Epithelial cell of umbilical artery (primary cell): Measurements from ENCODE around the gene SFSWAP. TPM values are rescaled to one million over a fixed set of nuclear protein-coding genes. Genes with fewer than 3 reads are reported as not detected.

Experiments used
- total RNA-seq: library from RNA; depleted of rRNA; stranded (reverse); fragments of >200 nt; gene quantifications from 2 replicates; pipeline ENCODE4 v1.2.3, GENCODE V29; 2014

The SFSWAP gene
- total RNA-seq, result 13.6 and 22.5 TPM in 2 replicates

DNA sequence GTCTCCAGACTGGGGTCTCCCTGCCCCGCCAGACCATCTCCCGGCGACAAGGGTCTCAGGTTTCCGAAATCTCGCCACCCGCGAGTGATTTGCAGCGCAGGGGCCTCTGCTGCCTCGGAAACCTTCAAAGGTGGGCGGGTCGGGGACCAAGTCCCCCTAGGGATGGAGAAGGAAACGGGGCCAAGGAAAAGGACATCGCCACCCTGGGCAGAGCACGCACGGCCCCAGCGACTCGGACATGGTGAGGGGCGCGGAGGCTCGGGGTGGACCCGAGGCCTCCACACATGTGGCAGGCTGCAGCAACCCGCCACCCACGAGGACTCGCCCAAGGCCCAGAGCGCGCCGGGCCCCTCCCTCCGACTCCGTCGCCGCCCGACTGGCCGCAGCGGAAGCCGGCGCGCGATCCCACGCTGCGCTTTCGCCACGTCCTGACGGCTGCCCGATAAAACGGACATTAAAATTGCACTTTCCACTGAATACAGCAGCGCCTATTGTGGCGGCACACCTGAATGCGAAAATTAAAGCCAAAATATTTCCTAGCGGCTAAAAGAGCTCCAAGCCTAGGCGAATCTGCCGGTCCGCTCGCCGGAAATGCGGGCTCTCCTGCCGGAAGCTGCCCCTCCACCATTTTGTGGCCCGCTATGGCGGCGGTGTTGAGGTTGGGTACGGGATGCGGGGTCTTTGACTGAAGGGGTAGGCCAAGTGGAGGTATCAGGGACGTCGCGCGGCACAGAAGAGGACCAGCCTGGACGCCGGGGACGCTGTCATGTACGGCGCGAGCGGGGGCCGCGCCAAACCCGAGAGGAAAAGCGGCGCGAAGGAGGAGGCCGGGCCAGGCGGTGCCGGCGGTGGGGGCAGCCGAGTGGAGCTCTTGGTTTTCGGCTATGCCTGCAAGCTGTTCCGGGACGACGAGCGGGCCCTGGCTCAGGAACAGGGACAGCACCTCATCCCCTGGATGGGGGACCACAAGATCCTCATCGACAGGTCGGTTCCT lies at the start of gene SFSWAP:
SFSWAP (plus strand) TSS at position 627 of the 994 bp plus-strand sequence; CDS start at position 767, 140 bp downstream.

DNA sequence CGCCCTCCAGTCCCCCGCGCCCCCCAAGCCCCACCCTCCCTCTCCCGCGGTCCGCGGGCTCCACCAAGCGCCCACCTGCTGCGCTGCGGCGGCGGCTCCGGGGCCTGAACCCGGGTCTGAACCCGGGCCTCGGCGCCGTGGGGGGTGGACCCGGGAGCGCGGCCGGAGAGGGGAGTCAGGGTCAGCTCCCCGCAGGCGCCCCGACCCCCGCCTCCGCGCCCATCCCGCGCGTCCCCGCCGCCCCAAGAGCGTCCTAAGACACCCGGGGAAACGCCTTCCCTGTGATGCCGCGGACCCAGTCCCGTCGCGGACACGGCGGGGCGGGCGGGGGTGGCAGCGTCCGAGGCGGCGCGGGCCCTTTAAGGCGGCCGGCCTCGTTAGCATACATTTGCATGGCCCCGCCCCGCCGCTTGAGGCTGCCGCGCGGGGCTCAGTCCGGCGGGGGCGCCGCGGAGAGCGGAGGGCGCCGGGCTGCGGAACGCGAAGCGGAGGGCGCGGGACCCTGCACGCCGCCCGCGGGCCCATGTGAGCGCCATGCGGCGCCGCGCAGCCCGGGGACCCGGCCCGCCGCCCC lies 117.2 kb downstream of the SFSWAP start, which contains the start of gene MMP17:
MMP17 (plus strand) TSS at position 433 of the 574 bp plus-strand sequence; CDS start at position 535, 102 bp downstream.

Other genes starting within 250 kb of the SFSWAP start
- 3.9 and 7.4 TPM in 2 replicates for gene MMP17, start 117.3 kb downstream of the SFSWAP start, total RNA-seq
- 6.2 and 6.5 TPM in 2 replicates for gene ULK1, start 183.5 kb downstream of the SFSWAP start, total RNA-seq
- 14.9 and 16.3 TPM in 2 replicates for gene PUS1, start 218.2 kb downstream of the SFSWAP start, total RNA-seq
- gene EP400, start 238.9 kb downstream of the SFSWAP start, total RNA-seq, result 6.5 and 8.4 TPM in 2 replicates